PC-9 (cell line): ENCODE results near the gene TMEM50B. TPM values are rescaled to one million over a fixed set of nuclear protein-coding genes. Genes with fewer than 3 reads are reported as not detected.

ENCODE experiments used
- BruUV-seq: library from RNA; stranded (reverse); fragments of 400-500 nt; replicated peaks from 2 replicates; lab custom pipeline; 2021; lab: Mats Ljungman, UMichigan
- CTCF ChIA-PET: fragments of 300-600 bp; sonication (Branson Sonifier 250); formaldehyde crosslinking; loops from one replicate; lab custom pipeline; 2022; ENCODE audit warnings: antibody characterized with exemption; lab: Charles Lee
- POLR2A ChIA-PET: fragments of 300-600 bp; sonication (Branson Sonifier 250); formaldehyde crosslinking; loops from one replicate; lab custom pipeline; 2022; ENCODE audit warnings: antibody characterized with exemption; ENCODE audit not compliant: unreplicated experiment; lab: Charles Lee
- DNase-seq, 2 experiments: peaks; one replicate each; pipeline versions ENCODE4 v3.0.0 to v3.0.0-alpha.2; 2015 to 2022; ENCODE audit warnings: mixed read lengths in 1 of 2
- H2AFZ ChIP-seq: fragments of 200-600 bp; sonication (generic); 2 replicates; pipeline ENCODE4 v1.8.1; 2017; ENCODE audit warnings: antibody characterized with exemption
- H3F3A ChIP-seq: fragments of 200-600 bp; sonication (generic); 2 replicates; pipeline ENCODE4 v1.8.1; 2017; ENCODE audit warnings: antibody characterized with exemption, mild to moderate bottlenecking, low read depth; ENCODE audit not compliant: insufficient read depth
- H3K27ac ChIP-seq: fragments of 200-600 bp; sonication (generic); 2 replicates; pipeline ENCODE4 v1.6.1; 2016; ENCODE audit warnings: mixed run types
- H3K27me3 ChIP-seq: fragments of 200-600 bp; sonication (generic); 2 replicates; pipeline ENCODE4 v1.6.1; 2016; ENCODE audit warnings: low read depth, mixed run types; ENCODE audit not compliant: insufficient read depth
- H3K36me3 ChIP-seq: fragments of 200-600 bp; sonication (generic); 2 replicates; pipeline ENCODE4 v1.6.1; 2016; ENCODE audit warnings: low read depth, mixed run types
- H3K4me1 ChIP-seq: fragments of 200-600 bp; sonication (generic); replicated peaks from 2 replicates; pipeline ENCODE4 v1.6.1; 2016; ENCODE audit warnings: mixed run types; ENCODE audit not compliant: insufficient read depth
- H3K4me2 ChIP-seq: fragments of 200-600 bp; sonication (generic); 2 replicates; pipeline ENCODE4 v1.6.1; 2017; ENCODE audit warnings: mixed run types
- H3K4me3 ChIP-seq: fragments of 200-600 bp; sonication (generic); 2 replicates; pipeline ENCODE4 v1.6.1; 2016; ENCODE audit warnings: mixed run types
- H3K79me2 ChIP-seq: fragments of 200-600 bp; sonication (generic); 2 replicates; pipeline ENCODE4 v1.6.1; 2017; ENCODE audit warnings: low read depth, mixed run types
- H3K9me2 ChIP-seq: fragments of 200-600 bp; sonication (generic); 2 replicates; pipeline ENCODE4 v1.8.1; 2017; ENCODE audit warnings: mild to moderate bottlenecking; ENCODE audit not compliant: insufficient read depth
- H3K9me3 ChIP-seq: fragments of 200-600 bp; sonication (generic); 2 replicates; pipeline ENCODE4 v1.8.1; 2016; ENCODE audit warnings: low read depth; ENCODE audit not compliant: insufficient read depth
- H4K20me1 ChIP-seq: fragments of 200-600 bp; sonication (generic); 2 replicates; pipeline ENCODE4 v1.8.1; 2017; ENCODE audit not compliant: insufficient read depth
- EZH2 ChIP-seq: fragments of 200-600 bp; sonication (generic); IDR thresholded peaks from 2 replicates; pipeline ENCODE4 v1.8.0; 2017; ENCODE audit warnings: antibody characterized with exemption, low read depth
- intact Hi-C: fragments of 100-400 bp; cut with micrococcal nuclease; formaldehyde crosslinking; loops from one replicate; pipeline ENCODE4 v1.10.0; 2022; ENCODE audit not compliant: unreplicated experiment
- total RNA-seq: library from RNA; stranded (reverse); gene quantifications from 2 replicates; pipeline ENCODE4 v1.2.3, GENCODE V29; 2021
- TF ChIP-seq, protein P1 (sequence below): fragments of 200-600 bp; sonication (generic); conservative IDR thresholded peaks from 2 replicates; pipeline ENCODE4 v1.6.1; 2017; ENCODE audit warnings: mixed run types, antibody characterized with exemption, mild to moderate bottlenecking, moderate library complexity

The TMEM50B gene
- total RNA-seq, 1 experiment from 2014 or later, result 11.7 TPM

DNA sequence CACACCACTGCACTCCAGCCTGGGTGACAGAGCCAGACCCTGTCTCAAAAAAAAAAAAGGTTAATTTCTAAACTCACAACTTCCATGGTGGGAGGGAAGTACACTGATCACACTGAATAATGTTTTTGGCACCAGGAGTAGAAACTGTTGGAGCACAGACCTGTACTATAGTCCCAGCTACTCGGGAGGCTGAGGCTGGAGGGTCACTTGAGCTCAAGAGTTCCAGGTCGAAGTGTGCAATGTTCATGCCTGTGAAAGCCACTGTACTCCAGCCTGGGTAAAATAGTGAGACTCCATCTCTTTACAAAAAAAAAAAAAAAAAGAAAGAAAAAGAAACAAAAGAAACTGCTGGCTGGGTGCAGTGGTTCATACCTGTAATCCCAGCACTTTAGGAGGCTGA lies 35.3 kb downstream of the TMEM50B start:
- Histone ChIP-seq H3K9me3 (no peaks in the 10 kb centered on the region), H3K9me2 (no peaks in the 10 kb centered on the region), H3K79me2 (no peaks in the 10 kb centered on the region), H2AFZ (no peak overlapping the region), H3K4me1 (no peaks in the 10 kb centered on the region), H3K4me3 (no peak overlapping the region), H3K27me3 (no peaks in the 10 kb centered on the region), H3F3A (no peaks in the 10 kb centered on the region), H3K27ac (no peak overlapping the region), H3K36me3 (no peaks in the 10 kb centered on the region), H3K4me2 (no peak overlapping the region), H4K20me1 (no peaks in the 10 kb centered on the region)
- BruUV-seq, result no TSS peak
- intact Hi-C loops, result loop anchor here (2.0 to 10.0 kb wide), 3 partner anchors 70 to 500 kb away; no protein-coding TSS in a partner anchor
- DNase-seq, result no peak
- ChIA-PET POLR2A (no interaction called here), CTCF (interaction anchor here (0.6 to 1.3 kb wide), 4 partner anchors 83 to 299 kb away, joined by 3 to 8 read pairs (median 4); no protein-coding TSS in a partner anchor)
- TF ChIP-seq, protein P1, sequence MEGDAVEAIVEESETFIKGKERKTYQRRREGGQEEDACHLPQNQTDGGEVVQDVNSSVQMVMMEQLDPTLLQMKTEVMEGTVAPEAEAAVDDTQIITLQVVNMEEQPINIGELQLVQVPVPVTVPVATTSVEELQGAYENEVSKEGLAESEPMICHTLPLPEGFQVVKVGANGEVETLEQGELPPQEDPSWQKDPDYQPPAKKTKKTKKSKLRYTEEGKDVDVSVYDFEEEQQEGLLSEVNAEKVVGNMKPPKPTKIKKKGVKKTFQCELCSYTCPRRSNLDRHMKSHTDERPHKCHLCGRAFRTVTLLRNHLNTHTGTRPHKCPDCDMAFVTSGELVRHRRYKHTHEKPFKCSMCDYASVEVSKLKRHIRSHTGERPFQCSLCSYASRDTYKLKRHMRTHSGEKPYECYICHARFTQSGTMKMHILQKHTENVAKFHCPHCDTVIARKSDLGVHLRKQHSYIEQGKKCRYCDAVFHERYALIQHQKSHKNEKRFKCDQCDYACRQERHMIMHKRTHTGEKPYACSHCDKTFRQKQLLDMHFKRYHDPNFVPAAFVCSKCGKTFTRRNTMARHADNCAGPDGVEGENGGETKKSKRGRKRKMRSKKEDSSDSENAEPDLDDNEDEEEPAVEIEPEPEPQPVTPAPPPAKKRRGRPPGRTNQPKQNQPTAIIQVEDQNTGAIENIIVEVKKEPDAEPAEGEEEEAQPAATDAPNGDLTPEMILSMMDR, result no peak
- TF ChIP-seq EZH2, result no peak

DNA sequence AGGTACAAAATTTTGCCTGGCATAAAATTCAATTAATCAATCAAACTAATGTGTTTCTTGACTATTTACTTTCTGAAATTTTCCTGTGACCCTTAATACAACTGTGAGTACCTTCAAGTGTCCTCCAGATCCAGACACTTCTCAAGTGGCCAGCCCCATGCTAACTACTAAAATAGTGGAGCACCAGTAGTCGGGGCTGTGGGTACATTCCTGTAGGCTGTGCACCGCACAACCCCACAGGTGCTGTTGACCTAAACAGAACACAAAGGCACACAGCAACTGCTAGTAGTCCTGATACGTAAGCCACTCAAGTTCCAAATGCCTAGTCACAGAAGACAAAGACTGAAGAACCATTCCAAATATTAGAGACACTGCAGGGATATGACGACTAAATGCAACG lies 36.6 kb downstream of the TMEM50B start:
- H2AFZ ChIP-seq, result no peak overlapping the region
- intact Hi-C loops, result loop anchor here (10.0 kb wide), 1 partner anchor 498 kb away; no protein-coding TSS in a partner anchor
- no peaks in the 10 kb centered on the region for H3K9me2 ChIP-seq
- no peak for DNase-seq
- H3K4me2 ChIP-seq, result no peak overlapping the region
- ChIA-PET CTCF (no interaction called here), POLR2A (no interaction called here)
- no peaks in the 10 kb centered on the region for H4K20me1 ChIP-seq
- H3K36me3 ChIP-seq, result no peaks in the 10 kb centered on the region
- H3K4me1 ChIP-seq, result no peaks in the 10 kb centered on the region
- no peak overlapping the region for H3K27ac ChIP-seq
- no peaks in the 10 kb centered on the region for H3K27me3 ChIP-seq
- TF ChIP-seq, protein P1, result no peak
- TF ChIP-seq EZH2, result no peak
- no peaks in the 10 kb centered on the region for H3K79me2 ChIP-seq
- H3K9me3 ChIP-seq, result no peaks in the 10 kb centered on the region
- no peak overlapping the region for H3K4me3 ChIP-seq
- no peaks in the 10 kb centered on the region for H3F3A ChIP-seq
- BruUV-seq, result no TSS peak

DNA sequence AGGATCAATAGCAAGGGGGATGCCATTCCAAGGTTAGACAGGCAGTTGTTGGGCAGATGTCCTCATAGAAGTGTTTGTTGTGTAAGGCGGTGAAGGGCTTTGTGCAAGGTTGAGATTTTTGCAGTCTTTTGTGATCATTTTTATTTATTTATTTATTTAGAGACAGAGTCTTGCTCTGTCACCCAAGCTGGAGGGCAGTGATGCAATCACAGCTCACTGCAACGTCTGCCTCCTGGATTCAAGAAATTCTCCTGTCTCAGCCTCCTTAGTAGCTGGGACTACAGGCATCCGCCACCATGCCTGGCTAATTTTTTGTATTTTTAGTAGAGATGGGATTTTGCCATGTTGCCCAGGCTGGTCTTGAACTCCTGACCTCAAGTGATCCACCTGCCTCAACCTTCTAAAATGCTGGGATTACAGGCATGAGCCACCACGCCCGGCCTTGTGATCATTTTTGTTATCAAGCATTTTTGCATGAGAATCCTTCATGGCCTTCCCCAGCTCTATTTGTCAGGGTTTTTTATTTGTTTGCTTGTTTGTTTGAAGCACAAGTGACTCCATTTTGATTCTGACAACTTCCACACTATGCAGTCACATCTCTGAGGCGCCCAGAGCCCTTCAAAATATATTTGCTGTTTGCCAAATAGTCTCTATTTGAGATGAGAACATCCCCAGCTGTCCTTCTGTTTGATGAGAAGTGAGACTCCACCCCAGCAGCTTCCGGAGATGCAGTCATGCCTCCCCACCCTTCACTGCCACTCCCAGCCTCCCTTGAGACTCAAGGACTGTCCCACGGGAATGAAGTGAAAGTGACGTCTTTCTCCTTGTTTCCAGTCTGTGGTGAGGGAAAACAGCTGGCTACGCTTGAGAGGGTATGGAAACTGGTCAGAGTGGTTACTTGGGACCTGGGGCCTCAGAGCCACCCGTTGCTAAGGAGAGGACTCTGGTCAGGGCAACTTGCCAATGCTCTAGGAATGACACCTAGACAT lies 38.0 kb downstream of the TMEM50B start:
- intact Hi-C loops, result loop anchor here (10.0 kb wide), 1 partner anchor 497 kb away; no protein-coding TSS in a partner anchor
- H3K9me2 ChIP-seq, result no peaks in the 10 kb centered on the region

More for the DNA sequence above, 38.0 kb downstream of the TMEM50B start:
- Histone ChIP-seq H3K4me3 (no peak overlapping the region), H2AFZ (no peak overlapping the region), H3K79me2 (no peaks in the 10 kb centered on the region), H3F3A (no peaks in the 10 kb centered on the region), H4K20me1 (no peaks in the 10 kb centered on the region), H3K9me3 (no peaks in the 10 kb centered on the region), H3K36me3 (no peaks in the 10 kb centered on the region), H3K4me1 (no peaks in the 10 kb centered on the region), H3K4me2 (no peak overlapping the region), H3K27ac (no peak overlapping the region), H3K27me3 (no peaks in the 10 kb centered on the region)
- ChIA-PET POLR2A (no interaction called here), CTCF (interaction anchor here (0.7 to 1.2 kb wide), 3 partner anchors 81 to 245 kb away, joined by 3 read pairs; partner anchors contain the start of gene IL10RB)
- TF ChIP-seq, protein P1, result no peak
- TF ChIP-seq EZH2, result no peak
- peak in 1 of 2 experiments; percentile 22 for DNase-seq
- no TSS peak for BruUV-seq
